HepG2 (cell line): ENCODE measurements around the gene DPP7. TPM values are rescaled to one million over a fixed set of nuclear protein-coding genes. Genes with fewer than 3 reads are reported as not detected.

Source experiments
- ATAC-seq: fragments of 200-7000 bp; cut with Tn5 transposase; 3 replicates; pipeline ENCODE4 v1.9.1; 2020; ENCODE audit warnings: mild to moderate bottlenecking, moderate library complexity
- BruUV-seq: library from RNA; stranded (reverse); fragments of 400-500 nt; replicated peaks from 2 replicates; lab custom pipeline; 2021; lab: Mats Ljungman, UMichigan
- CTCF ChIA-PET: fragments of 300-600 bp; formaldehyde crosslinking; extraction: SDS; loops from one replicate; lab custom pipeline; 2021; ENCODE audit warnings: low total read pairs, inconsistent platforms, low intra/inter-chr PET ratio; lab: Yijun Ruan, JAX
- POLR2A ChIA-PET: fragments of 350-600 bp; sonication (Branson Sonifier 250); formaldehyde crosslinking; loops from one replicate; lab custom pipeline; 2020; ENCODE audit warnings: antibody characterized with exemption, inconsistent platforms; lab: Yijun Ruan, JAX
- DNase-seq: peaks from one replicate; pipeline ENCODE4 v3.0.0-alpha.2; 2015; ENCODE audit warnings: low spot score
- FAIRE-seq: peaks from 3 replicates; lab custom pipeline; 2011; peaks lifted over from hg19 to GRCh38; lab: Jason Lieb, UNC
- H2AFZ ChIP-seq: one replicate; pipeline ENCODE4 v1.6.1; 2011; ENCODE audit warnings: low read length, inconsistent platforms
- H3K27ac ChIP-seq: fragments of 300-600 bp; 3 replicates; pipeline ENCODE4 v1.8.0; 2011; ENCODE audit warnings: mixed run types, mild to moderate bottlenecking, mixed read lengths, low read length, inconsistent platforms; ENCODE audit not compliant: insufficient read depth; ENCODE audit errors: extremely low read length
- H3K27me3 ChIP-seq, 2 experiments: fragments of 200-600 bp in 1 of 2; 2 replicates in 1 of 2; 3 replicates in 1 of 2; pipeline versions ENCODE4 v1.6.0 to v1.8.0; 2011; ENCODE audit warnings: low read length in 2 of 2, mild to moderate bottlenecking in 2 of 2, moderate library complexity in 2 of 2, inconsistent platforms in 1 of 2; ENCODE audit not compliant: insufficient read depth in 2 of 2, control insufficient read depth in 1 of 2
- H3K36me3 ChIP-seq, 2 experiments: fragments of 200-600 bp in 1 of 2; replicated peaks in 1 of 2; 2 replicates in 1 of 2; 3 replicates in 1 of 2; pipeline versions ENCODE4 v1.5.1 to v1.8.0; 2011; ENCODE audit warnings: low read length in 2 of 2, inconsistent platforms in 1 of 2; ENCODE audit not compliant: insufficient read depth in 2 of 2, control insufficient read depth in 1 of 2
- H3K4me1 ChIP-seq: 2 replicates; pipeline ENCODE4 v1.5.1; 2012; ENCODE audit warnings: low read length, inconsistent platforms; ENCODE audit not compliant: insufficient read depth
- H3K4me2 ChIP-seq: 2 replicates; pipeline ENCODE4 v1.6.0; 2011; ENCODE audit warnings: low read depth, low read length, inconsistent platforms
- H3K4me3 ChIP-seq, 3 experiments: fragments of 200-600 bp in 1 of 3; sonication (generic), shearing (Covaris generic) in 1 of 3; replicated peaks in 1 of 3; 2 replicates each; pipeline ENCODE4 v1.5.1; 2011 to 2016; ENCODE audit warnings: low read length in 3 of 3, inconsistent platforms in 2 of 3, low read depth in 2 of 3, mild to moderate bottlenecking in 2 of 3, control low read depth in 1 of 3, mixed read lengths in 1 of 3; ENCODE audit not compliant: insufficient read depth in 1 of 3
- H3K79me2 ChIP-seq: one replicate; pipeline ENCODE4 v1.6.1; 2011; ENCODE audit warnings: low read length, inconsistent platforms; ENCODE audit not compliant: insufficient read depth
- H3K9ac ChIP-seq: 2 replicates; pipeline ENCODE4 v1.6.0; 2011; ENCODE audit warnings: mild to moderate bottlenecking, low read depth, low read length, inconsistent platforms; ENCODE audit not compliant: insufficient read depth
- H3K9me3 ChIP-seq: 2 replicates; pipeline ENCODE4 v1.5.1; 2012; ENCODE audit warnings: mild to moderate bottlenecking, low read length
- H4K20me1 ChIP-seq: 2 replicates; pipeline ENCODE4 v1.6.0; 2011; ENCODE audit warnings: inconsistent platforms, mild to moderate bottlenecking, low read length, moderate library complexity; ENCODE audit not compliant: insufficient read depth
- ARID5B ChIP-seq: IDR thresholded peaks from 2 replicates; pipeline ENCODE4 v1.4.0; 2020; ENCODE audit warnings: mild to moderate bottlenecking, missing genetic modification reagents
- ATF4 ChIP-seq, 2 experiments: fragments of 450-650 bp in 1 of 2; sonication (generic) in 1 of 2; formaldehyde crosslinking; IDR thresholded peaks; 2 replicates each; pipeline versions ENCODE4 v1.5.0 to v1.8.0; 2020 to 2022; ENCODE audit warnings: mild to moderate bottlenecking in 1 of 2, missing genetic modification reagents in 1 of 2
- GPBP1L1 ChIP-seq: sonication (generic); formaldehyde crosslinking; IDR thresholded peaks from 2 replicates; pipeline ENCODE4 v1.5.0; 2020; ENCODE audit warnings: mild to moderate bottlenecking, missing genetic modification reagents
- HDAC1 ChIP-seq: sonication (generic); formaldehyde crosslinking; IDR thresholded peaks from 2 replicates; pipeline ENCODE4 v1.5.1; 2020; ENCODE audit warnings: mild to moderate bottlenecking, missing genetic modification reagents
- SMC3 ChIP-seq: IDR thresholded peaks from 2 replicates; pipeline ENCODE4 v1.6.1; 2011; ENCODE audit warnings: low read length, improper control_type of control experiment
- SRSF9 ChIP-seq: fragments of 200-400 bp; formaldehyde crosslinking; IDR thresholded peaks from 2 replicates; pipeline ENCODE4 v1.6.1; 2018; ENCODE audit warnings: borderline replicate concordance, mild to moderate bottlenecking, low read depth, low read length; ENCODE audit not compliant: insufficient read depth, poor library complexity, severe bottlenecking
- ZFP82 ChIP-seq: sonication (generic); formaldehyde crosslinking; IDR thresholded peaks from 2 replicates; pipeline ENCODE4 v1.5.1; 2020; ENCODE audit warnings: mild to moderate bottlenecking, missing genetic modification reagents, borderline replicate concordance
- ZFP91 ChIP-seq: sonication (generic); formaldehyde crosslinking; IDR thresholded peaks from 2 replicates; pipeline ENCODE4 v1.9.0; 2022; ENCODE audit warnings: missing genetic modification reagents, mild to moderate bottlenecking, borderline replicate concordance
- ZNF34 ChIP-seq: sonication (generic); formaldehyde crosslinking; IDR thresholded peaks from 2 replicates; pipeline ENCODE4 v1.4.0; 2020; ENCODE audit warnings: mild to moderate bottlenecking, missing genetic modification reagents, borderline replicate concordance
- ZNF530 ChIP-seq: sonication (generic); formaldehyde crosslinking; IDR thresholded peaks from 2 replicates; pipeline ENCODE4 v1.5.0; 2020; ENCODE audit warnings: low read depth, mild to moderate bottlenecking, missing genetic modification reagents
- ZNF777 ChIP-seq: sonication (generic); formaldehyde crosslinking; IDR thresholded peaks from 2 replicates; pipeline ENCODE4 v1.4.0; 2020; ENCODE audit warnings: missing genetic modification reagents
- ZNF792 ChIP-seq: IDR thresholded peaks from 2 replicates; pipeline ENCODE4 v1.6.1; 2016
- ZNF800 ChIP-seq: sonication (generic); formaldehyde crosslinking; IDR thresholded peaks from 2 replicates; pipeline ENCODE4 v1.4.0; 2020; ENCODE audit warnings: missing genetic modification reagents
- WGBS: methylation state at CpG from one replicate; pipeline ENCODE4 v1.1.6; 2017; ENCODE audit warnings: low lambda C conversion rate; 5-methylcytosine and 5-hydroxymethylcytosine counted together
- in situ Hi-C: cut with HindIII; loops from 2 replicates; pipeline ENCODE4 v1.10.0; 2017; ENCODE audit warnings: low pct_unique_long_range_greater_than_20kb; ENCODE audit not compliant: extremely low pct_ligation_motif_present
- intact Hi-C: fragments of 100-400 bp; cut with micrococcal nuclease; formaldehyde crosslinking; loops from one replicate; pipeline ENCODE4 v1.10.0; 2022; ENCODE audit not compliant: unreplicated experiment
- polyA plus RNA-seq, 8 experiments: library from polyadenylated mRNA; depleted of rRNA in 3 of 8; stranded (reverse) in 7 of 8; unstranded in 1 of 8; fragments of >200 nt; fragmentation: Illumina TruSeq in 4 of 8; extraction: Trizol in 4 of 8; gene quantifications; 2 replicates each; pipeline versions ENCODE4 v1.2.1 to v1.2.3, GENCODE V29; 2011 to 2016; ENCODE audit warnings: low read depth in 4 of 8, missing spikeins in 1 of 8, mixed read lengths in 1 of 8; ENCODE audit not compliant: insufficient read depth in 1 of 8
- total RNA-seq, 5 experiments: library from RNA; depleted of rRNA; stranded (reverse); fragments of >200 nt; fragmentation: Illumina TruSeq; extraction: Trizol; gene quantifications; 2 replicates each; pipeline ENCODE4 v1.2.3, GENCODE V29; 2016; ENCODE audit warnings: low read depth in 1 of 5

DPP7 gene
- total and polyA plus RNA-seq, 2 of the 13 experiments (the other 11 are each of a cell fraction or from before 2014, with no cell fraction given), result 1.2 to 4.5 TPM

GRCh38 chr9:137069508-137070091 is 44.9 kb downstream of the DPP7 start:
- Histone ChIP-seq H2AFZ (no peak overlapping the region), H3K27me3 (no peaks in the 10 kb centered on the region; a peak in 1 of 5 replicates), H3K36me3 (peaks cover 3 to 12% of the 10 kb centered on the region in 2 experiments; a peak in 2 of 5 replicates), H3K4me1 (peaks cover 50% of the 10 kb centered on the region), H4K20me1 (peaks cover 7% of the 10 kb centered on the region; the same call in 1 of the 2 replicates), H3K27ac (no peak overlapping the region), H3K9ac (peak overlapping the region; percentile 67), H3K9me3 (no peaks in the 10 kb centered on the region), H3K79me2 (peaks cover 13% of the 10 kb centered on the region), H3K4me3 (peak overlapping the region; percentile 58 to 88 (median 74)), H3K4me2 (peak overlapping the region; percentile 96)
- in situ Hi-C loops, result no loop called here
- CTCF ChIA-PET, result no interaction called here
- no TSS peak for BruUV-seq
- ATAC-seq, result 0 out of 3 replicates have a peak, but pooled peaks have one; percentile 4
- POLR2A ChIA-PET, result interaction anchor here (0.8 to 6.0 kb wide), 9 partner anchors 11 to 184 kb away, joined by 3 to 105 read pairs (median 4); partner anchors contain the start of genes ENTPD2, MAN1B1 and TRAF2
- FAIRE-seq, result no peak
- DNase-seq, result no peak
- no CpG with 5 or more reads among the region's 52 CpGs for WGBS
- intact Hi-C loops, result no loop called here
- no peak for TF ChIP-seq GPBP1L1 (CRISPR knock-in tag)
- no peak for TF ChIP-seq SRSF9
- TF ChIP-seq ZNF34 (CRISPR knock-in tag), result no peak
- TF ChIP-seq ATF4 (CRISPR knock-in tag; IDR thresholded peaks at IDR 0.05), result no peak
- TF ChIP-seq HDAC1 (CRISPR knock-in tag), result peak; percentile 52; the same call in 1 of the 2 replicates
- TF ChIP-seq ZNF792 (CRISPR knock-in tag), result no peak
- TF ChIP-seq ZNF777 (CRISPR knock-in tag), result peak; percentile 10; the same call in 1 of the 2 replicates
- TF ChIP-seq ZNF800, result peak; percentile 92
- TF ChIP-seq ZFP91 (CRISPR knock-in tag), result 0 out of 2 replicates have a peak, but pooled peaks have one; percentile 2
- no peak for TF ChIP-seq SMC3
- TF ChIP-seq ZNF530 (CRISPR knock-in tag), result no peak
- no peak for TF ChIP-seq ARID5B (CRISPR knock-in tag)
- TF ChIP-seq ZFP82 (CRISPR knock-in tag), result 0 out of 2 replicates have a peak, but pooled peaks have one; percentile 55
